ENCODE results near the gene USP12. TPM values are rescaled to one million over a fixed set of nuclear protein-coding genes. Genes with fewer than 3 reads are reported as not detected.

USP12 gene
- total and polyA plus RNA-seq, 2 donors from 2014 or later, result 15.0 to 27.5 TPM

DNA sequence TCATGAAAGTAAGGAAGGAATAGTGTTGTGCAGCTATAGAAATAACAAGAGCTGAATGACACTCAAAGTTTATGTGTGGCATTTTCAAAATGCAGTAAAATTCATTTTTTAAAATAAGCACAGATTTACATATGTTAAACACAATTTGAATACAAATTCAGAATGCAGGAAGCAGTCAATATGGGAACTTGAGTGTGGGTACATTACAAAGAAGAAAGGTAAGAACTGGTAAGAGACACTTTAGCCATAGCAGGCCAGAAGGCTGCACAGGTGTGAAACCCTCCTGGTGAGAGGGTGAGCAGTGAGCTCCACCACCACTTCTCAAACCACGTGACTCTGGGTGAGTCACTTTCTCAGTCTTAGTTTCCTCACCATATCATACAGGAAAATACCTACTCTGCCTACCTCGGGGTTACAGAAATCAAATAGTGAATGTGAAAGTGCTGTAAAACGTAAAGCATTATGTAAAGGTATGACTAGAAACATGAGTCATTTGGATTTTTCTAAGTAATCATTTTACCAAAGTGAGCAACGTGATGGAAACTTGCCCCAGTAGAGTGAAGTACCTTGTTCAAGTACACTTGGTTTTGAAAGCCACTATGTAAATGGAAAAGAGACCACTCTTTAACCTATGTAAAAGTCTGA, 40.5 kb downstream of the USP12 start:
- H3K4me1 ChIP-seq (ENCODE audit: control insufficient read depth in 2 of 3, insufficient read depth in 2 of 3, low read depth in 1 of 3, low read length in 3 of 3), result peaks cover 0 to 5% (median 4%) of the 10 kb centered on the region in 3 donors

DNA sequence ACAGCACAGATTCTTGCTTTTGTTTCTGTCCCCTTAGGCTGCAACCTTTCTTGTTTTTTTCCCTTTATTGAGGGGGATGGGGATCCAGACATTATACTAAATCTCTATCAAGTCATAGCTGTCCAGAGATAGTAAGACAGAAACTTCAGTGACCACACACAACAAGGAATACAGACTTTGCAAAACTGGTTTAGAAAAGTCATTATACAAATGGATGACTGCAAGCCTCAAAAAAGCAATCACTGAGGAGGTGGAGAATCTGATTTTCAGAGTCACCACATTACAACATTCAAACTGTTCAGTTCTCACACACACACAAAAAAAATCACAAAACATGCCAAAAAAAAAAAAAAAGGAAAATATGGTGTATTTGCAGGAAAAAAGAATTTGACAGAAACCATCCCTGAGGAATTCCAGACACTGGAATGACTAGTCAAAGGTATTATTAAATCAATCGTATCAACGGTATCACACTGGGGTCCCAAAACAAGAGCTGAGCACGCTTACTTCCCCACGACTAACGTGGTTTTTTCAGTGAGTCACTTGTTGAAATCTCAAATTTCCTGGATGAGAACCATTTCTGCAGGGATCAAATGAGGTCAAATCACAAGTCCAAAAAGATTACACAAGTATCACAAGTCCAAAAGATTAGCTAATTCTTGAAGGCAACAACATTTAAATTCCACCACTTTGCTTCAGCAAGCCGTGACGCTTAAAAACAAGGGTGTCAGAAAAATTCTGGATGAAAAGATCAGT, 41.2 kb downstream of the USP12 start:
- Histone ChIP-seq H3K27ac (ENCODE audit: low read depth in 2 of 2, low read length in 2 of 2) (peak overlapping the region in 1 of 2 donors; percentile 64), H3K4me3 (ENCODE audit: low read length in 3 of 3) (no peak overlapping the region), H3K27me3 (ENCODE audit: control insufficient read depth, insufficient read depth, low read length) (no peaks in the 10 kb centered on the region), H3K36me3 (ENCODE audit: control insufficient read depth in 2 of 3, insufficient read depth in 3 of 3, low read length in 3 of 3) (no peaks in the 10 kb centered on the region), H3K9ac (ENCODE audit: low read length in 3 of 3) (no peak overlapping the region), H3K4me1 (ENCODE audit: control insufficient read depth in 2 of 3, insufficient read depth in 2 of 3, low read depth in 1 of 3, low read length in 3 of 3) (peaks cover 0 to 7% (median 5%) of the 10 kb centered on the region in 3 donors), H3K9me3 (ENCODE audit: control insufficient read depth in 2 of 3, insufficient read depth in 1 of 3, low read length in 3 of 3) (no peaks in the 10 kb centered on the region)
- intact Hi-C loops (cut with DNase I), result no loop called here
- FAIRE-seq (no peak), DNase-seq (no peak)
- TF ChIP-seq, protein P1, sequence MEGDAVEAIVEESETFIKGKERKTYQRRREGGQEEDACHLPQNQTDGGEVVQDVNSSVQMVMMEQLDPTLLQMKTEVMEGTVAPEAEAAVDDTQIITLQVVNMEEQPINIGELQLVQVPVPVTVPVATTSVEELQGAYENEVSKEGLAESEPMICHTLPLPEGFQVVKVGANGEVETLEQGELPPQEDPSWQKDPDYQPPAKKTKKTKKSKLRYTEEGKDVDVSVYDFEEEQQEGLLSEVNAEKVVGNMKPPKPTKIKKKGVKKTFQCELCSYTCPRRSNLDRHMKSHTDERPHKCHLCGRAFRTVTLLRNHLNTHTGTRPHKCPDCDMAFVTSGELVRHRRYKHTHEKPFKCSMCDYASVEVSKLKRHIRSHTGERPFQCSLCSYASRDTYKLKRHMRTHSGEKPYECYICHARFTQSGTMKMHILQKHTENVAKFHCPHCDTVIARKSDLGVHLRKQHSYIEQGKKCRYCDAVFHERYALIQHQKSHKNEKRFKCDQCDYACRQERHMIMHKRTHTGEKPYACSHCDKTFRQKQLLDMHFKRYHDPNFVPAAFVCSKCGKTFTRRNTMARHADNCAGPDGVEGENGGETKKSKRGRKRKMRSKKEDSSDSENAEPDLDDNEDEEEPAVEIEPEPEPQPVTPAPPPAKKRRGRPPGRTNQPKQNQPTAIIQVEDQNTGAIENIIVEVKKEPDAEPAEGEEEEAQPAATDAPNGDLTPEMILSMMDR (IDR thresholded peaks at IDR 0.05; ENCODE audit: borderline replicate concordance, extremely low read depth, insufficient read depth), result no peak

More for the DNA sequence above, 40.5 kb downstream of the USP12 start:
- Histone ChIP-seq H3K9ac (ENCODE audit: low read length in 3 of 3) (no peak overlapping the region), H3K4me3 (ENCODE audit: low read length in 3 of 3) (no peak overlapping the region), H3K36me3 (ENCODE audit: control insufficient read depth in 2 of 3, insufficient read depth in 3 of 3, low read length in 3 of 3) (no peaks in the 10 kb centered on the region), H3K27me3 (ENCODE audit: control insufficient read depth, insufficient read depth, low read length) (no peaks in the 10 kb centered on the region), H3K9me3 (ENCODE audit: control insufficient read depth in 2 of 3, insufficient read depth in 1 of 3, low read length in 3 of 3) (no peaks in the 10 kb centered on the region), H3K27ac (ENCODE audit: low read depth in 2 of 2, low read length in 2 of 2) (peak overlapping the region in 1 of 2 donors; percentile 30)
- TF ChIP-seq, protein P1 (IDR thresholded peaks at IDR 0.05; ENCODE audit: borderline replicate concordance, extremely low read depth, insufficient read depth), result no peak
- no peak for DNase-seq
- intact Hi-C loops (cut with DNase I), result no loop called here
- FAIRE-seq, result no peak

DNA sequence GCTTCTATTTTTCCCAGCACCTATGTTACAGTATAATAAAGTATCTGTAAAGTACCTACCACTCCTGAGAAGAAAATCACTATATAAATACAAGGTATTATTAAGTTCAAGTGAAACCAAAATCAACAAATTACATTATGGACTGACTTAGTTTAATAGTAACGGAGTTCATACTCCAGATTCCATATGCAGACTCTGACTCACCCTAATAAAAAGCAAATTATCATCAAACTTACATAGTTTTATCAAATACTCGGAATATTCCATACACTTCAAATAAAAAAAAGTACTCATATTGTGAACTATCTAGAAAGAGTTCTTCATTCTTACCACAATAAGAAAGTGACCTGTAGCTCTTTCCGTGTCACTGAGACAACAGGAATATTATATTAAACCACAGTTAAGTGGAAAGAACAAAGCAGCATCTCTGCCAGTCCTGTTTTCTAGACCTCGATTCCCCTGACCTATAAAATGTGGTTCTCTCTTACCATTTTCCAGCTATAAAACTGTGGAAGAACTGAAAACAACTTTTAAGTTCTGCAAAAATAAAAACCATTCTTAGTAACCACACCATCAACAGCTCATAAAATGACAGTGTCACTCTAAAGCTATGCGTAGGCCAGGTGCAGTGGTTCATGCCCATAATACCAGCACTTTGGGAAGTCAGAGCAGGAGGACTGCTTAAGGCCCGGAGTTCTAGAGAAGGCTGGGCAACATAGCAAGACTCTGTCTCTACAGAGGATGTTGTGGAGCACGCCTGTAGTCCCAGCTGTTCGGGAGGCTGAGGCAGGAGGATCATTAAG, 42.6 kb downstream of the USP12 start:
- H3K9ac ChIP-seq (ENCODE audit: low read length in 3 of 3), result no peak overlapping the region
- intact Hi-C loops (cut with DNase I), result no loop called here
- no peaks in the 10 kb centered on the region for H3K9me3 ChIP-seq (ENCODE audit: control insufficient read depth in 2 of 3, insufficient read depth in 1 of 3, low read length in 3 of 3)
- no peak overlapping the region for H3K27ac ChIP-seq (ENCODE audit: low read depth in 2 of 2, low read length in 2 of 2)
- no peaks in the 10 kb centered on the region for H3K27me3 ChIP-seq (ENCODE audit: control insufficient read depth, insufficient read depth, low read length)
- no peaks in the 10 kb centered on the region for H3K36me3 ChIP-seq (ENCODE audit: control insufficient read depth in 2 of 3, insufficient read depth in 3 of 3, low read length in 3 of 3)
- peaks cover 0 to 7% (median 5%) of the 10 kb centered on the region in 3 donors for H3K4me1 ChIP-seq (ENCODE audit: control insufficient read depth in 2 of 3, insufficient read depth in 2 of 3, low read depth in 1 of 3, low read length in 3 of 3)
- DNase-seq (no peak), FAIRE-seq (no peak)
- TF ChIP-seq, protein P1 (IDR thresholded peaks at IDR 0.05; ENCODE audit: borderline replicate concordance, extremely low read depth, insufficient read depth), result no peak
- no peak overlapping the region for H3K4me3 ChIP-seq (ENCODE audit: low read length in 3 of 3)
